ENCODE measurements around the gene CEP43.
A peak's percentile ranks its signal among the peaks of the same experiment; 100 is the strongest.

CEP43 gene

DNA sequence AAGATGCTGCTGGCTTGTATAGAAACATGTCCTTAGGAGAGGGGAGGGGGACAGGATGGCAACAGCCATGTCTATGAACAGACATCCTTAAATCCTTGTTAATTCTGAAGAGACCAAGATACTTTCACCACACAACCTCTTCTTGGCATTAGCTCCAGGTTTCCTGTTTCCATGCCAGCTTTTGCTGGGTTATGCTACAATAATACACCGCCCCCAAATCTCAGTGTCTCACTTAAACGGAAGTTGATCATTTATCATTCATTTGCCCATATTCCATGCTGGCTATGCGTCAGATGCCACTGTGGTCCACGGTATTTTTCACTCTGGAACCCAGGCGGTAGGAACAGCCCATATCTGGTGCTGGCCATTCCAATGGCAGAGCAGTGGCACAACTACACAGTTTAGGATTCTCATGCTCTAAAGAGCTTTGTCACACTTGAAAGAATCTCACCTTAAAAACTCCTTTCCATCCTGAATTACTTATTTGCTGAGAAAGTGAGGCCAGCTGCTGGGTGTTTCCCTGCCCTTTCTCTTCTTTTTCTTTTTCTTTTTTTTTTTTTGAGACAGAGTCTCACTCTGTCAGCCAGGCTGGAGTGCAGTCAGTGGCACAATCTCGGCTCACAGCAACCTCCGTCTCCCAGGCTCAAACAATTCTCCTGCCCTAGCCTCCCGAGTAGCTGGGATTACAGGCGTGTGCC, 39.1 kb upstream of the CEP43 start:
- in situ Hi-C loops (cut with HindIII; ENCODE audit: low pct_ligation_motif_present, low pct_unique_long_range_greater_than_20kb, low sequenced_read_pairs) = no loop called here
- no peak for DNase-seq

DNA sequence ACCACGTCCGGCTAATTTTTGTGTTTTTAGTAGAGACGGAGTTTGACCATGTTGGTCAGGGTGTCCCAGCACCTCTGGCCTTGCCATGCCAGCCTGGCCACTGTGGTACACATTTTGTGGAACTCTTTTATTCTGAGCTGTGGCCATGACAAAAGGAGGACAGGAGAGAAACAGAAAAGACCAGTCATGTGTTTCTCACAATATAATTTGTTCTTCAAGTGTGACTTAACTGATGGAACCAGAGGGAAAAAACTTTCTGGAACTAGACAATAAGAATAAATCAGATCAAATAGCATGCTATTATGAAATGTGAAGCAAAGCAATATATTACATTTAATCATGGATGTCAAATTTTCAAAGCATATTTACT, 38.6 kb upstream of the CEP43 start:
- DNase-seq = no peak
- in situ Hi-C loops (cut with HindIII; ENCODE audit: low pct_ligation_motif_present, low pct_unique_long_range_greater_than_20kb, low sequenced_read_pairs) = no loop called here

DNA sequence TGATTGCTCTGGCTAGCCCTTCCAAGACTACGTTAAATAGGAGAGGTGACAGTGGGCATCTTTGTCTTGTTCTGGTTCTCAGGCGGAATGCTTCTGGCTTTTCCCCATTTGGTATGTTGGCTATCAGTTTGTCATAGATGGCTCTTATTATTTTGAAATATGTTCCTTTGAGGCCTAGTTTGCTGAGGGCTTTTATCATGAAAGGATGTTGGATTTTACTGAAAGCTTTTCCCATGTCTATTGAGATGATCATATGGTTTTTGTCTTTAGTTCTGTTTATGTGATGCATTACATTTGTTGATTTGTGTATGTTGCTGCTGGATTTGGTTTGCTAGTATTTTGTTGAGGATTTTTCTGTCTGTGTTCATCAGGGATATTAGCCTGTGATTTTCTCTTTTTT, 32.9 kb upstream of the CEP43 start:
- DNase-seq = no peak
- in situ Hi-C loops (cut with HindIII; ENCODE audit: low pct_ligation_motif_present, low pct_unique_long_range_greater_than_20kb, low sequenced_read_pairs) = no loop called here

DNA sequence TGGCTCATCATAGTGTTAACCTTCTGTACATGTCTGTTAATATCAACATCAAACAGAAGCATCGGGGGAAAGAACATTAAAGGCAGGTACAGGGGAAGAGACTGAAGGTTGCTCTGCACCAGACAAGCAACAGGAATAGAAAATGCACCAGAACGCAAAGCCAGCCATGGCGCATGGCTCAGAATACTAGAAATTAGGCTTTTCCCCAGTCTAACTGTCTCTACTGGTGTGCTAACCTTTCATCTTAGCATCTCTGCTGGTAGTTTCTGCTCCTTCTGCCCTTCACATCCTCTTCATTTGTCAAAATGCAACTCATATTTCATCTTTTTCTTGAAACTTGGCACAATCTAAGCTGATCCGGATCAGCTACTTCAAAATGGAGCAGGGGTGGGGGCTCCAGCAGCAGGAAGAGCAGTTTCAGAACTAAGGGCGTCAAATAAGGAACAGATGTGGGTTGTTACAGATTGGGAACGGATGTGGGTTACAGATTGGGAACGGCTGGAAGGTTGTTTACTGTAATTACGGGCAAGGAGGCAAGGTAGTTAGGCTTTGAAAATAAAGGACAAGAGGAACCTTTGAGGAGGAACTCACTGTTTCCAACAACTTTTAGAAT, 29.7 kb upstream of the CEP43 start:
- in situ Hi-C loops (cut with HindIII; ENCODE audit: low pct_ligation_motif_present, low pct_unique_long_range_greater_than_20kb, low sequenced_read_pairs) = no loop called here
- no peak for DNase-seq

DNA sequence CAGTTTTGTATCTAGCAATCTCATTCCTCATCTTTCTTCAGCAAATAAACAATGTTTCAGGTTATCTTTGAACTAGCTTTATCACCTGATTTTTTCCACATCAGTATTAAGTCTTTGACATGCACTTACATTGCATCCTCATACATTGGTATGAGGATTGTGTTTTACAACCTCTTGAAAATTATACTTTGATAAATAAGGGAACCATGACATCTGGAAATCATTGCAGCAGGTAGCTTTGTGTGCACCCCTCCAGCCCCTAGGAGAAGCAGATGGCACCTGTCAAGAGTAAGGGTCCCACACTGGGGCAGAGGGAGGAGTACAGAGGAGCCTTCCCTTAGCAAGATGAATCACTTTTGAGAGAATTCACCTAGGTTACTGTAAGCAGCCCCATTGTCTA, 29.1 kb upstream of the CEP43 start:
- no peak for DNase-seq
- in situ Hi-C loops (cut with HindIII; ENCODE audit: low pct_ligation_motif_present, low pct_unique_long_range_greater_than_20kb, low sequenced_read_pairs) = no loop called here

DNA sequence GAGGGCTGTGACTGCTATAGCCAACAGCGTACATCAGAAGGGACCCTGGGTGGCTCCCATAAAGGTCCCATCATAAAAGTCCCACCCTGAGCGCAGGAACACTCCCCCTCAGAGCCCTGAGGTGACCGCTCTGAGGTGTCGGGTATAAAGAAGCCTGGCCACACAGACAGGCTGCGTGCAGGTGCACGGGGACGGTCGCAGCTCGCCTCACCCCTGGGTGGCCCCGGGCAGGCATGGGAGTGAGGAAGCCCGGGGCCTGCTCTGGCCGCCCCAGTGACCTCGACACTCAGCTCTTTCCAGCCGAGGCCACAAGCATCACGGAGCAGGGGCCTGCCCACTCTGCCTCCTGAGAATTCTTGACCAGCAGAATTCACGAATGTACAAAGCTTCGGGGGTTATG, 28.4 kb upstream of the CEP43 start:
- no peak for DNase-seq
- in situ Hi-C loops (cut with HindIII; ENCODE audit: low pct_ligation_motif_present, low pct_unique_long_range_greater_than_20kb, low sequenced_read_pairs) = no loop called here

DNA sequence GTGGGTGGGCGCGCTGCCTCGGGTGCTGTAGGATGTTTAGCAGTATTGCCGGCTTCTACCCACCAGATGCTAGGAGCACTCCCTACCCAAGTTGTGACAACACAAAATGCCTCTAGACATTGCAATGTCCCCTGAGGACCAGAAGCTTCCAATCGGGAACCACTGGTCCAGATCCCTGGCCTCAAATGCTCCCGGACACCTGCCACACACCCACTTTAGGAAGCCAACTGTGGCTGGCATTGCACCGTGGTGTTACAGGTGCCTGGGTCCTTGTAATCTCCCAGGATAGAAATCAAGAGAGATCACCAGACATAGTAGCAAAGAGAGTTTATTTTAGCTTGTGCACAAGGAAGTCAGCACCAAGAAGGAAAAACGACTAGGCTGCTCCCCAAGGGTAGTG, 27.9 kb upstream of the CEP43 start:
- in situ Hi-C loops (cut with HindIII; ENCODE audit: low pct_ligation_motif_present, low pct_unique_long_range_greater_than_20kb, low sequenced_read_pairs) = no loop called here
- no peak for DNase-seq

DNA sequence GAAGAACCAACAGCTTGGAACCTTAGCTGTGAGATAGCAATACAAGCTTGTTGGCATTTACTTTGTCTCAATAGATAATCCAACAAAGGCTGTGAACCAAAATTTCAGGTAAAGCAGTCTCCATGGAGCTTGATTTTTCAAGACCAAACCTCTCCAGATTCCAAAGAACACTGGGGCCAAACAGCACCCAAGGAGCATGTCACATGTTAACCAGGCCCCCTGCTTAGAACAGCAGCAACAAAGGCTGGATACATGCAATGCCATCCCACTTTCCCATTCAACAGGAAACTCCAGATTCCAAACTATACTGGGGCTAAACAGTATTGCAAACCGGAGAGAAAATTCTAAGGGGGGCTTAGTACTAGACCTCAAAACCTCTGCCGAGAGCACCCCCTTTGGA, 27.1 kb upstream of the CEP43 start:
- in situ Hi-C loops (cut with HindIII; ENCODE audit: low pct_ligation_motif_present, low pct_unique_long_range_greater_than_20kb, low sequenced_read_pairs) = no loop called here

DNA sequence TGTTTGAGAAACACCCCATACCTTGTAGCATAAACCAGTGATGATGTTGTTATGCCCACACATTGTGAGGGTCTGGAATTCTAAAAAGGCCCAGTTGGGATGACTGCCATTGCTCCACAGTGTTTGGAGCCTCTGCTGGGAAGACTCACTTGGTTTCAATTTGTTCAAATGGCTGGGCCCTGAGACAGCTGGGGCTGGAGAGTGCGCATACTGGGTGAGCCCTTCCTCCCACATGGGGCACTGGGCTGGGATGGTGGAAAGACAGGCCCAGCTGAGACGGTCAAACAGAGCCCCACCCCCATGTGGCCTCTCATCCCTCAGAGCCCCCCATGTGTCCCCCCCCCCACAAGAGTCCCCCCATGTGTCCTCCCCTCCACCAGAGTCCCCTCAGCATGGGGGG, 22.6 kb upstream of the CEP43 start:
- no peak for DNase-seq
- in situ Hi-C loops (cut with HindIII; ENCODE audit: low pct_ligation_motif_present, low pct_unique_long_range_greater_than_20kb, low sequenced_read_pairs) = no loop called here

More for the DNA sequence above, 27.1 kb upstream of the CEP43 start:
- no peak for DNase-seq

DNA sequence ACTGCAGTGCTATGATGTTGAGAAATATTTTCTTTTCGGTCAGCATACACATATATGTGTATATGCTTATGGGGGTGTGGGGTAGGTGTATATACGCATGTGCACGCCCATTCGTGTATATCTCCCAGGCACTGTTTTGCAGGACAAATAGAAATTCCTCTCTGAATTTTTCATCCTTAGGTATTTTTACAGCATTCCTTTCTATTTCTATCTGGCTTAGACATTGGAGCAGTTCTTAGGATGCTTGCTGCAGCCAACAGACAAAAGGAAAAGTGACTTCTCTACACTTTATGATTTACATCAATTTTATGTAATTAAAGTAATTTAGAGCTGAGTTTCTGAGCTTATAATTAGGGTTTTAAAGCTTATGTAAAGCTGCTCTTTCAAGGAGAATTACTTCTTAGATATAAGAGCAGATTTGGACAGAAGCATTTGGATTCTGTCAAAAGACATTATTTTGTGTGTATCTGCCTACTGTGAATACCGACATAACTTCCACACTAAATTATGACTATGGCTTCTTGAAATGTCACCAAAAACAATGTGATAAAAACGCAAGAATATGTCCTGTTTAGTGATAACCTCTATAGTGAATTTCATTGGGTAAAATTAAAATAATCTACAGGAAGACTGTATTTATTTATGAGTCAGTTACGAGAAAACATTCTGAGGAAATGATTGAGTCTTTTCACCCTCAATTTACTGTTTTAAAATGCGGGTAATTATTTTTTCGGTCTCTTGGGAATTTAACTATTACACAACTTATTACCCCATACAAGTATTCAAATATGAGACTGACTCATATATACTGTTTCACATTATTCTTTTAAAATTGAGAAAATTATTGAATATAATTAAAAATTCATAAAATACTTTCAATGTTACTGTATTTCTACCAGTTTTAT, 21.3 kb upstream of the CEP43 start:
- in situ Hi-C loops (cut with HindIII; ENCODE audit: low pct_ligation_motif_present, low pct_unique_long_range_greater_than_20kb, low sequenced_read_pairs) = no loop called here
- DNase-seq = no peak

DNA sequence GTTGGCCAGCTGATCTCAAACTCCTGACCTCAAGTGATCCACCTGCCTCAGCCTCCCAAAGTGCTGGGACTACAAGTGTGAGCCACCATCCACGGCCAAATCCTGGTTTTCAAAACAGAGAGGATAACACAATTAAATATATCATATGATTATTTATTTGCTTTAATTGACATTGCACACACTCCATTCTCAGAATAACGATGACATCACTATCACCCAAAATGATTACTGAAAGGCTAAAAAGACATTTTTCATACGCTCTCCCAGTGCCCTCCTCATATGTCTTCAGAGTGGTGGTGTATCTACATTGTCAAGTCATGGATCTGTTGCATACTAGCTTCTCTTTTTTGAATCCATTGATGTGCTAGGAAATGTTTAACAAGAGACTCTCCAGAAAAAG, 18.5 kb upstream of the CEP43 start:
- no peak for DNase-seq
- in situ Hi-C loops (cut with HindIII; ENCODE audit: low pct_ligation_motif_present, low pct_unique_long_range_greater_than_20kb, low sequenced_read_pairs) = no loop called here

DNA sequence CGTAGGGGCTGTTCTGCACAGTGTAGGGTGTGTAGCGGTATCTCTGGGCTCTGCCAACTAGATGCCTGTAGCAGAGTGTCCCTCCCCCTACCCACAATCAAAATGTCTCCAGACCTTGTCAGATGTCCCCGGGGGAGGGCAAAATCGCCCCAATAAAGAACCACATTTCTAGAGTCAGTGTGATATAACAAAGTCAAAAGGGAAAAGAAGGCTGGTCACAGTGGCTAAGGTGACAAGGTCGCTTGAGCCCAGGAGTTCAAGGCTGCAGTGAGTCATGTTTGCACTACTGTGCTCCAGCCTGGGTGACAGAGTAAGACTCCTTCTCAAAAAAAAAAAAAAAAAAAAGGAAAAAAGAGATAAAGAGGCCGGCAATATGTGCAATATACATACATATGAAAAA, 11.7 kb upstream of the CEP43 start:
- in situ Hi-C loops (cut with HindIII; ENCODE audit: low pct_ligation_motif_present, low pct_unique_long_range_greater_than_20kb, low sequenced_read_pairs) = no loop called here
- no peak for DNase-seq

DNA sequence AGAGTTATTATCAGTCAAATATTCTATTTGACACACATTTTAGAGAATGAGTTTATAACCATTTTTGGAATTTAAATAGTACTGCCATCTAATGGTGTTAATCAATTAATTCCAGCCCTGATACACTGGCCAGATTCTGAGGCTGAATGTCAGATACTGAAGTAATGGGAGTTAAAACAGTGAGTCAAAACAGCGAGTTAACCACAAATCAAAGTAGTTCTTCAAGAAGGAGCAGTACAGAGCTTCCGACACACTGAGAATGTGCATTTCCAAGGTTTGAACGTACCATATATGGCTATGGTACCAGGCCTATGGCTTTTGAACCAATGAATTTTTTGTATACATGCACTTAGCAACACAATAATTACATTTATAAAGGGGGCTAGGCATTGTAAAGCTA, 11.3 kb upstream of the CEP43 start:
- DNase-seq = no peak
- in situ Hi-C loops (cut with HindIII; ENCODE audit: low pct_ligation_motif_present, low pct_unique_long_range_greater_than_20kb, low sequenced_read_pairs) = no loop called here

DNA sequence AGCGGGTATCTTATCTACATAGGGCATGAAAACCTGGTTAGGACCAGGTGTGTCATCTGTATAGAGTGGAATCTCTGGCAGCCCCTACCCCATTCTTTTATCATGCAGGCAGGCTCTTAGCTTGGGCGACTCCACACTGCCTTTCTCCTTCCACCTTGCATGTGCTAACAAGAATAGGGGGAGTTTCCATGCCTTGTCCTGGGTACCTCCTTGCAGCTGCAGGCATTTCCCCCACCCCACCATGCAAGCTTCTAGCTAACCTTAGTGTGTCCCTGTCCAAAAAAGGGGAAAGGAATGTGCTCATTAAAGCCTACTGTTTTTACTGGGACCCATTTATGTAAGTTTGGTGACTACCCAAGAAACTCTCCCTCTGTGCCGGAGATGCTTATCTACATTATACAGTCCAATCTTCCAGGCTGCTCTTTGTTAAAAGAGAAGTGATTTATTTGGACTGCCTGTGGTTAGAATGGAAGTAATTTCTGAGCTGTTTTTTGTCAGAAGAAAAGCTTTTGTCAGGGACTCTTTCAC, 10.5 kb upstream of the CEP43 start:
- in situ Hi-C loops (cut with HindIII; ENCODE audit: low pct_ligation_motif_present, low pct_unique_long_range_greater_than_20kb, low sequenced_read_pairs) = no loop called here
- no peak for DNase-seq

DNA sequence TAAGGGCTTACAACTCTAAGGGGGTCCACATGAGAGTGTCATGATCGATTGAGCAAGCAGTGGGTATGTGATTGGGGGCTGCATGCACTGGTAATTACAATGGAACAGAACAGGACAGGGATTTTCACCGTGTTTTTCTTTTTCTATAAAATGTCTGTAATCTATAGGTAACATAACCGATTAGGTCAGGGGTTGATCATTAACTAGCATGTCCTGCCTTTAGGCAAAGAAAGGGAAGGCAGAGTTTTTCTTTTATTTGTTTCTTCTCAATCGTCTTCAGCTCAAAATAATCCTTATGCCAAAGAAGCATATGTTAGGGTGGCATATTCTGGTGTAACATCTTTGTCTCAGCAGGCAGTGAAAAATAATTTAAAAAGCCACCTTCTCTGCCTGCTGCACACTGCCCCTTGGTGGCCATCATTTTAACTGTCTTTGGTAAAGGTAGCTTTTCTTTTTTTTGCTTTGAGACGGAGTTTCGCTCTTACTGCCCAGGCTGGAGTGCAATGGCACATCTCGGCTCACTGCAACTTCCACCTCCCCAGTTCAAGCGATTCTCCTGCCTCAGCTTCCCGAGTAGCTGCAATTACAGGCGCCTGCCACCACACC, 9.7 kb upstream of the CEP43 start:
- peak; percentile 54 for DNase-seq
- in situ Hi-C loops (cut with HindIII; ENCODE audit: low pct_ligation_motif_present, low pct_unique_long_range_greater_than_20kb, low sequenced_read_pairs) = no loop called here

DNA sequence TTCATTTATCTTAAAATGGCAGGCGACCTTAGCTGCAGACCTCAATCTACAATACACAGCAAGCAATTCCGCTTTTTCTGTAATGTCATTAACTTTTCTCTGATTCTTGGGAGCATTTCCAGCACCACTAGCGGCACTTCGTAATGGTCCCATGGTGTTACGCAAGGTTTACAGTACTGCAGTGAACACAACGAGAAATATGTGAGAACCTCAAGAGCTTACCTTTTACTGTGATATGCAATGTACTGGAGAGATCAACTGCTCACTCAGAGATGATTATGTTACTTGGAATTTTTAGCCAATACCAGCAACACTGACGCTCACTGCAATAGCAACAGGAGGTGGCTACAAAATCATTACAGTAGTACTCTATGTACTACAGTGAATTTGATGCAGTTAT, 2.8 kb upstream of the CEP43 start:
- in situ Hi-C loops (cut with HindIII; ENCODE audit: low pct_ligation_motif_present, low pct_unique_long_range_greater_than_20kb, low sequenced_read_pairs) = no loop called here
- DNase-seq = no peak

DNA sequence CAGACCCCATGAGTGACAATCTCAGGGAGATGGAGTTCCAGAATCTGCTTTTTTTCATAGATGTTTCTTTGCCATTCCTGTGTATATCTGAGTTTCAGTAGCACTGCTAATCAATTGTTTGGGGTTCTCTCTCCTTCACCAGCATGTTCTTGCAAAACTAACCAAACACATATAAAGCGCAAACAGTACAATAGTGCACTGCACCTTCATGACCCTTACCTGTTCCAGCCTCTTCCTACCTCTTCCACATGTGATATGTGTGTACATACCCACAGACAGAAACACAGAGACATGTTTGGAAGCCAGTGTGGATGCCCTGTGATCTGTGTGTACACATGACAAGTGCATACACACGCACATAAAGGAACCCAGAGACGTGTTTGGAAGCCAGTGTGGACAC, 1.8 kb upstream of the CEP43 start:
- DNase-seq = no peak
- in situ Hi-C loops (cut with HindIII; ENCODE audit: low pct_ligation_motif_present, low pct_unique_long_range_greater_than_20kb, low sequenced_read_pairs) = no loop called here

DNA sequence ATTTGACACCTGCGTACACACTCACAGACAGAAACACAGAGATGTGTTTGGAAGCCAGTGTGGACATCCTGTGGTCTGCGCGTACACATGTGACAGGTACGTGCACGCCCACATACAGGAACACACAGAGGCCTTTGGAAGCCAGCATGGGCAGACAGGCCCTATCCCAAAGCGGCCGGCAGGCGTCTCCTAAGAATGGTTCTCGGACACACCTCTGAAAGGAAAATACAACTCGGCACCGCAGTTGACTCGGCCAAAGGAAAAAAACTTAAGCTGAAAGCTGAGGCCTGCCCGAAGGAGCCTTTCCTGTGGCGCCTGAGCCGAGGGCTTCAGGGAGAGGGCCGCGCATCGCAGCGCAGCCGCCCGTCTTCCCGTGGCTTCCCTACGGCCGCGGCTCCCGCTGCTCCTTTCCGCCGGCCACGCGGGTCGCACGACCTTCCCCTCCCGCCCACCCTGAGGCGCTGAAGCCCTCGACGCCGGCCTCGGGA, 1.4 kb upstream of the CEP43 start:
- in situ Hi-C loops (cut with HindIII; ENCODE audit: low pct_ligation_motif_present, low pct_unique_long_range_greater_than_20kb, low sequenced_read_pairs) = no loop called here
- DNase-seq = peak; percentile 78

All from ACHN (cell line).